Measurements from ENCODE around the gene ADGB.

The ADGB gene

GRCh38 chr6:146574211-146574610, 24.6 kb upstream of the ADGB start:
- Mint-ChIP-seq H3K4me1 (no peaks in the 10 kb centered on the region), H3K27me3 (ENCODE audit: low read depth, poor library complexity) (no peaks in the 10 kb centered on the region), H3K27ac (no peak overlapping the region), H3K4me3 (no peak overlapping the region), H3K9me3 (peaks cover 11% of the 10 kb centered on the region), H3K36me3 (ENCODE audit: low read depth) (no peaks in the 10 kb centered on the region)
- DNase-seq, result no peak
- TF ChIP-seq, protein P1, sequence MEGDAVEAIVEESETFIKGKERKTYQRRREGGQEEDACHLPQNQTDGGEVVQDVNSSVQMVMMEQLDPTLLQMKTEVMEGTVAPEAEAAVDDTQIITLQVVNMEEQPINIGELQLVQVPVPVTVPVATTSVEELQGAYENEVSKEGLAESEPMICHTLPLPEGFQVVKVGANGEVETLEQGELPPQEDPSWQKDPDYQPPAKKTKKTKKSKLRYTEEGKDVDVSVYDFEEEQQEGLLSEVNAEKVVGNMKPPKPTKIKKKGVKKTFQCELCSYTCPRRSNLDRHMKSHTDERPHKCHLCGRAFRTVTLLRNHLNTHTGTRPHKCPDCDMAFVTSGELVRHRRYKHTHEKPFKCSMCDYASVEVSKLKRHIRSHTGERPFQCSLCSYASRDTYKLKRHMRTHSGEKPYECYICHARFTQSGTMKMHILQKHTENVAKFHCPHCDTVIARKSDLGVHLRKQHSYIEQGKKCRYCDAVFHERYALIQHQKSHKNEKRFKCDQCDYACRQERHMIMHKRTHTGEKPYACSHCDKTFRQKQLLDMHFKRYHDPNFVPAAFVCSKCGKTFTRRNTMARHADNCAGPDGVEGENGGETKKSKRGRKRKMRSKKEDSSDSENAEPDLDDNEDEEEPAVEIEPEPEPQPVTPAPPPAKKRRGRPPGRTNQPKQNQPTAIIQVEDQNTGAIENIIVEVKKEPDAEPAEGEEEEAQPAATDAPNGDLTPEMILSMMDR (IDR thresholded peaks at IDR 0.05), result no peak

GRCh38 chr6:146578054-146578453, 20.7 kb upstream of the ADGB start:
- TF ChIP-seq, protein P1 (IDR thresholded peaks at IDR 0.05), result no peak
- Mint-ChIP-seq H3K27ac (no peak overlapping the region), H3K4me1 (no peaks in the 10 kb centered on the region), H3K27me3 (ENCODE audit: low read depth, poor library complexity) (no peaks in the 10 kb centered on the region), H3K9me3 (peaks cover 11% of the 10 kb centered on the region), H3K36me3 (ENCODE audit: low read depth) (no peaks in the 10 kb centered on the region), H3K4me3 (no peak overlapping the region)
- DNase-seq, result no peak

GRCh38 chr6:146581968-146582367, 16.8 kb upstream of the ADGB start:
- TF ChIP-seq, protein P1 (IDR thresholded peaks at IDR 0.05), result no peak
- Mint-ChIP-seq H3K9me3 (no peaks in the 10 kb centered on the region), H3K36me3 (ENCODE audit: low read depth) (no peaks in the 10 kb centered on the region), H3K27me3 (ENCODE audit: low read depth, poor library complexity) (no peaks in the 10 kb centered on the region), H3K4me1 (no peaks in the 10 kb centered on the region), H3K27ac (no peak overlapping the region), H3K4me3 (no peak overlapping the region)
- no peak for DNase-seq

DNA sequence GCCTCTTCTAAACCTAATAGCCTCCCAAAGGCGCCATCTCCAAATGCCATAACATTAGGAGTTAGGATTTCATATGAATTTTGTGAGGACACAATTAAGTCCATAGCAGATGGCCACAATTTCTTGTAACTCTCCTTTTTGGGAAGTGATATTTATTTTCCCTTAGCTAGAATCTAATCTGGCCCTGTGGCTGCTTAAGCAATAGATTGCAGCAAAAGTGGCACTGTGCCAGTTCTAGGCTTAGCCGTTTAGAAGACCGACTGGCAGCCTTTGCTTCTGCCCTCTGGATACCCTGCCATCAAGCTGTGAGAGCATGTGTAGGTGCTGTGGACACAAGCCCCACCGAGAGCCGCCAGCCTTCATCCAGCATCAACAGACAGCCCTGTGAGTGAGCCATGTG, 15.9 kb upstream of the ADGB start:
- H3K27ac Mint-ChIP-seq, result no peak overlapping the region
- TF ChIP-seq, protein P1 (IDR thresholded peaks at IDR 0.05), result no peak
- no peaks in the 10 kb centered on the region for H3K9me3 Mint-ChIP-seq
- H3K4me1 Mint-ChIP-seq, result no peaks in the 10 kb centered on the region
- H3K4me3 Mint-ChIP-seq, result no peak overlapping the region
- no peak for DNase-seq
- no peaks in the 10 kb centered on the region for H3K27me3 Mint-ChIP-seq (ENCODE audit: low read depth, poor library complexity)
- no peaks in the 10 kb centered on the region for H3K36me3 Mint-ChIP-seq (ENCODE audit: low read depth)

DNA sequence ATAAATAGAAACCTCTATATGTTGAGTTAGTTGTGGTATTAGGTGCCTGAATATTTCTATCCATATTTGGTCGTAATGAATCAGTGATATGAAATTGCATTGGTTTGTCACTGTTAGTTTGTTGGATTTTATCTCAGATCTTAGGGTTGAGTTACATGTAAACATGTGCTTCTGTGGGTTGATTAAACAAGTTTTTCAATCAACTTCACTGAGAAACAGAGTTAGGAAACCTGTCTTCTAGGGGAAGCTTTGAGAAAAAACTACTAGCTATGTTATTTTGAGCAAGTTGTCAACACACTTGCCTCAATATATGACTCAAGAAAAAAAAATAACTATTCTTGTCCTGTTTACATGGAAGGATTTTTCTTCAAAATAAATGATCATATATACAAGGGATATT, 14.8 kb upstream of the ADGB start:
- no peaks in the 10 kb centered on the region for H3K27me3 Mint-ChIP-seq (ENCODE audit: low read depth, poor library complexity)

DNA sequence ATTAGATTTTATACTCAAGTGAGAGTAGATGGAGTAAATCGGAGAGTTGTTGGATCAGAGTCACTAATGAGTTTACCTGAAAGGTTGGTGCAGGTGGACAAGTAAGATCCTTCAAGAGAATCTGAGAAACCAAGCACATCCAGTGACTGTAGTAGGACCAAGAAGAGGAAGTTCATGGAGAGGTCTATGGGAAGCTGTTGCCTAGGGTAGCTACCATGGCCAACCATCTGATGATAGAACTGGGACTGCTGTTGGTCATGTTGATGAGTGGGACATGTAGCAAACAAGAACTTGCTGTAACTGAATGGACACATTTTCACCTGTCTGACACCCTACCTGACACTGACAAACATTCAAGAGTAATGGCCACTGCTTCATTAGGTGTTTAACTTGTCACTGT, 11.3 kb upstream of the ADGB start:
- TF ChIP-seq, protein P1 (IDR thresholded peaks at IDR 0.05), result no peak
- no peaks in the 10 kb centered on the region for H3K36me3 Mint-ChIP-seq (ENCODE audit: low read depth)
- no peaks in the 10 kb centered on the region for H3K4me1 Mint-ChIP-seq
- H3K27ac Mint-ChIP-seq, result no peak overlapping the region
- H3K9me3 Mint-ChIP-seq, result no peaks in the 10 kb centered on the region
- no peak overlapping the region for H3K4me3 Mint-ChIP-seq
- no peak for DNase-seq
- no peaks in the 10 kb centered on the region for H3K27me3 Mint-ChIP-seq (ENCODE audit: low read depth, poor library complexity)

More for the DNA sequence above, 14.8 kb upstream of the ADGB start:
- H3K27ac Mint-ChIP-seq, result no peak overlapping the region
- DNase-seq, result no peak
- H3K4me1 Mint-ChIP-seq, result no peaks in the 10 kb centered on the region
- H3K4me3 Mint-ChIP-seq, result no peak overlapping the region
- H3K36me3 Mint-ChIP-seq (ENCODE audit: low read depth), result no peaks in the 10 kb centered on the region
- no peaks in the 10 kb centered on the region for H3K9me3 Mint-ChIP-seq
- TF ChIP-seq, protein P1 (IDR thresholded peaks at IDR 0.05), result no peak

Data from nephron progenitor cell (in vitro differentiated cells).